K562 (cell line): ENCODE measurements around the gene FBXO22. TPM values are rescaled to one million over a fixed set of nuclear protein-coding genes. Genes with fewer than 3 reads are reported as not detected.

Experiments used
- ATAC-seq: fragments of 200-7000 bp; cut with Tn5 transposase; 3 replicates; pipeline ENCODE4 v1.9.1; 2020; ENCODE audit warnings: moderate library complexity
- BruUV-seq: library from RNA; stranded (reverse); fragments of 400-500 nt; replicated peaks from 2 replicates; lab custom pipeline; 2021; lab: Mats Ljungman, UMichigan
- CTCF ChIA-PET: fragments of 300-600 bp; formaldehyde crosslinking; extraction: SDS; loops from one replicate; lab custom pipeline; 2021; ENCODE audit warnings: low intra/inter-chr PET ratio; lab: Yijun Ruan, JAX
- POLR2A ChIA-PET: fragments of 300-600, 350-650 bp; sonication (Branson Sonifier 250); formaldehyde crosslinking; extraction: SDS; loops from one replicate; lab custom pipeline; 2021; ENCODE audit warnings: antibody characterized with exemption, inconsistent platforms; lab: Yijun Ruan, JAX
- DNase-seq, 4 experiments: peaks; one replicate each; pipeline versions ENCODE4 v3.0.0 to v3.0.0-alpha.2; 2011 to 2018; ENCODE audit warnings: low spot score in 3 of 4, mixed read lengths in 3 of 4; ENCODE audit errors: extremely low read depth in 1 of 4
- FAIRE-seq: peaks from 2 replicates; lab custom pipeline; 2011; peaks lifted over from hg19 to GRCh38; lab: Jason Lieb, UNC
- H2AFZ ChIP-seq: 2 replicates; pipeline ENCODE4 v1.6.0; 2011; ENCODE audit warnings: low read depth, low read length, control low read depth, inconsistent platforms
- H3K27ac ChIP-seq: fragments of 200-600 bp; 3 replicates; pipeline ENCODE4 v1.8.0; 2011; ENCODE audit warnings: low read depth, mild to moderate bottlenecking, control low read depth, inconsistent platforms, low read length, moderate library complexity, mixed read lengths; ENCODE audit errors: extremely low read depth
- H3K27me3 ChIP-seq, 2 experiments: fragments of 300-600 bp in 1 of 2; 2 replicates in 1 of 2; 3 replicates in 1 of 2; pipeline versions ENCODE4 v1.6.0 to v1.8.0; 2011; ENCODE audit warnings: inconsistent platforms in 2 of 2, low read length in 2 of 2, mild to moderate bottlenecking in 1 of 2, mixed read lengths in 1 of 2, moderate library complexity in 1 of 2; ENCODE audit not compliant: control insufficient read depth in 2 of 2, insufficient read depth in 2 of 2
- H3K36me3 ChIP-seq: fragments of 300-600 bp; 3 replicates; pipeline ENCODE4 v1.8.0; 2011; ENCODE audit warnings: mild to moderate bottlenecking, low read length, inconsistent platforms; ENCODE audit not compliant: control insufficient read depth, insufficient read depth
- H3K4me1 ChIP-seq, 2 experiments: fragments of 200-600 bp in 1 of 2; replicated peaks in 1 of 2; 2 replicates in 1 of 2; 3 replicates in 1 of 2; pipeline versions ENCODE4 v1.5.1 to v1.8.0; 2011; ENCODE audit warnings: inconsistent platforms in 2 of 2, low read length in 2 of 2, mild to moderate bottlenecking in 1 of 2, mixed read lengths in 1 of 2, moderate library complexity in 1 of 2; ENCODE audit not compliant: control insufficient read depth in 2 of 2, insufficient read depth in 2 of 2
- H3K4me2 ChIP-seq: 2 replicates; pipeline ENCODE4 v1.6.1; 2011; ENCODE audit warnings: low read length, control low read depth, inconsistent platforms, mixed read lengths; ENCODE audit not compliant: insufficient read depth
- H3K4me3 ChIP-seq: fragments of 200-600 bp; sonication (generic), shearing (Covaris generic); 2 replicates; pipeline ENCODE4 v1.5.1; 2016; ENCODE audit warnings: control low read depth, inconsistent platforms
- H3K79me2 ChIP-seq: fragments of 200-600 bp; 3 replicates; pipeline ENCODE4 v1.8.0; 2011; ENCODE audit warnings: low read length, inconsistent platforms; ENCODE audit not compliant: control insufficient read depth, insufficient read depth
- H3K9ac ChIP-seq, 2 experiments: 2 replicates each; pipeline versions ENCODE4 v1.6.0 to v1.6.1; 2011; ENCODE audit warnings: low read depth in 2 of 2, low read length in 2 of 2, control low read depth in 1 of 2, inconsistent platforms in 1 of 2, mild to moderate bottlenecking in 1 of 2, mixed read lengths in 1 of 2; ENCODE audit not compliant: insufficient read depth in 1 of 2
- H3K9me1 ChIP-seq: one replicate; pipeline ENCODE4 v1.6.0; 2011; ENCODE audit warnings: inconsistent platforms, mild to moderate bottlenecking, low read length, moderate library complexity; ENCODE audit not compliant: control insufficient read depth, insufficient read depth
- H3K9me3 ChIP-seq: replicated peaks from 2 replicates; pipeline ENCODE4 v1.5.1; 2011; ENCODE audit warnings: low read depth, low read length, inconsistent platforms; ENCODE audit not compliant: control insufficient read depth, insufficient read depth
- H4K20me1 ChIP-seq: replicated peaks from 2 replicates; pipeline ENCODE4 v1.6.1; 2011; ENCODE audit warnings: low read length, inconsistent platforms, mixed read lengths; ENCODE audit not compliant: control insufficient read depth, insufficient read depth
- KDM1A ChIP-seq, 2 experiments: fragments of 450-650 bp; IDR thresholded peaks; 2 replicates each; pipeline ENCODE4 v1.6.1; 2016; ENCODE audit warnings: mild to moderate bottlenecking in 2 of 2
- NFE2 ChIP-seq: IDR thresholded peaks from 2 replicates; pipeline ENCODE4 v1.6.1; 2014; ENCODE audit warnings: antibody characterized with exemption, low read depth
- RFX7 ChIP-seq: fragments of 250-450 bp; sonication (Bioruptor Pico); IDR thresholded peaks from 2 replicates; pipeline ENCODE4 v1.5.1; 2021; ENCODE audit warnings: mild to moderate bottlenecking
- SMAD1 ChIP-seq: fragments of 150-350 bp; IDR thresholded peaks from 2 replicates; pipeline ENCODE4 v1.6.1; 2014; ENCODE audit warnings: low read length, low read depth; ENCODE audit not compliant: partially characterized antibody
- SMARCA4 ChIP-seq: fragments of 450-650 bp; IDR thresholded peaks from 2 replicates; pipeline ENCODE4 v1.6.1; 2016
- SREBF1 ChIP-seq: fragments of 150-350 bp; IDR thresholded peaks from 2 replicates; pipeline ENCODE4 v1.6.1; 2014; ENCODE audit warnings: antibody characterized with exemption, low read depth, low read length, borderline replicate concordance
- ZBTB7A ChIP-seq: IDR thresholded peaks from 2 replicates; pipeline ENCODE4 v1.6.1; 2011; ENCODE audit warnings: low read depth, mild to moderate bottlenecking, low read length, moderate library complexity, borderline replicate concordance; ENCODE audit not compliant: control insufficient read depth
- in situ Hi-C: fragments of 300-500 bp; cut with MboI; formaldehyde crosslinking; loops from 4 replicates; pipeline ENCODE4 v1.15.0; 2018; ENCODE audit warnings: inconsistent platforms, mixed read lengths
- intact Hi-C: fragments of 100-400 bp; cut with micrococcal nuclease; formaldehyde crosslinking; loops from 2 replicates; pipeline ENCODE4 v1.14.2; 2022
- polyA plus RNA-seq, 8 experiments: library from polyadenylated mRNA; depleted of rRNA in 4 of 8; stranded (reverse) in 5 of 8; unstranded in 3 of 8; fragments of >200 nt; fragmentation: Nextera tagmentation in 2 of 8; fragmentation: Illumina TruSeq in 1 of 8; extraction: Ambion mirVana in 2 of 8; extraction: Trizol in 1 of 8; gene quantifications; 2 replicates each; pipeline versions ENCODE4 v1.2.1 to v1.2.3, GENCODE V29; 2011 to 2014; ENCODE audit warnings: inconsistent platforms in 1 of 8, missing spikeins in 1 of 8
- total RNA-seq, 7 experiments: library from RNA; depleted of rRNA in 6 of 7; stranded (reverse); fragments of >200 nt in 6 of 7; fragmentation: Illumina TruSeq in 2 of 7; extraction: Trizol in 2 of 7; gene quantifications; 2 replicates each; pipeline versions ENCODE4 v1.2.1 to v1.2.3, GENCODE V29; 2011 to 2021; ENCODE audit warnings: low replicate concordance in 1 of 7
- TF ChIP-seq, protein P1 (sequence below): fragments of 250-450 bp; sonication (Bioruptor Pico); IDR thresholded peaks from 2 replicates; pipeline ENCODE4 v1.5.0; 2021
- TF ChIP-seq, protein P2 (sequence below), 2 experiments: fragments of 450-650 bp in 1 of 2; sonication (generic) in 1 of 2; formaldehyde crosslinking in 1 of 2; IDR thresholded peaks; 2 replicates each; pipeline versions ENCODE4 v1.7.1 to v1.9.0; 2016 to 2022; ENCODE audit warnings: inconsistent platforms in 1 of 2, mild to moderate bottlenecking in 1 of 2, missing genetic modification reagents in 1 of 2

The FBXO22 gene
- total and polyA plus RNA-seq, 9 of the 15 experiments (the other 6 are each of a cell fraction or from before 2014, with no cell fraction given), result 24.4 to 99.4 (median 66.5) TPM

DNA sequence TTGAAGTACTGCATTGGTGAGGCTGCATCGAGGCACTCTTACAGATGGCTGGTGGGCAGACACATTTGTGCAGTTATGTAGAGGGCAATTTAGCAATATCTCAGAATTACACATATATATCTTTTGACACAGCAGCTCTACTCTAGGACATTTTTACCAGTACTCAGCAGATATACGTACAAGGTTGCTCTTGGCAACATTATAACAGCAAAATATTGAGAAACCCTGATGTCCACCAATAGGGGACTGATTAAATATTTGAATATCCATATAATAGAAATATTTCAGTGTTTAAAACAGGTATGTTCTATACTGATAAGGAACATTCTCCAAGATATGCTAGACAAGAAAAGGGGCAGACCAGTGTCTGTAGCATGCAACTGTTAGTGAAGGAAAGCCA, 7.9 kb upstream of the FBXO22 start (continued):
- TF ChIP-seq ZBTB7A (no peak), RFX7 (CRISPR knock-in tag) (no peak), SREBF1 (no peak)
- TF ChIP-seq, protein P1, sequence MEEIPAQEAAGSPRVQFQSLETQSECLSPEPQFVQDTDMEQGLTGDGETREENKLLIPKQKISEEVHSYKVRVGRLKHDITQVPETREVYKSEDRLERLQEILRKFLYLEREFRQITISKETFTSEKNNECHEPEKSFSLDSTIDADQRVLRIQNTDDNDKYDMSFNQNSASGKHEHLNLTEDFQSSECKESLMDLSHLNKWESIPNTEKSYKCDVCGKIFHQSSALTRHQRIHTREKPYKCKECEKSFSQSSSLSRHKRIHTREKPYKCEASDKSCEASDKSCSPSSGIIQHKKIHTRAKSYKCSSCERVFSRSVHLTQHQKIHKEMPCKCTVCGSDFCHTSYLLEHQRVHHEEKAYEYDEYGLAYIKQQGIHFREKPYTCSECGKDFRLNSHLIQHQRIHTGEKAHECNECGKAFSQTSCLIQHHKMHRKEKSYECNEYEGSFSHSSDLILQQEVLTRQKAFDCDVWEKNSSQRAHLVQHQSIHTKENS (CRISPR knock-in tag), result no peak

DNA sequence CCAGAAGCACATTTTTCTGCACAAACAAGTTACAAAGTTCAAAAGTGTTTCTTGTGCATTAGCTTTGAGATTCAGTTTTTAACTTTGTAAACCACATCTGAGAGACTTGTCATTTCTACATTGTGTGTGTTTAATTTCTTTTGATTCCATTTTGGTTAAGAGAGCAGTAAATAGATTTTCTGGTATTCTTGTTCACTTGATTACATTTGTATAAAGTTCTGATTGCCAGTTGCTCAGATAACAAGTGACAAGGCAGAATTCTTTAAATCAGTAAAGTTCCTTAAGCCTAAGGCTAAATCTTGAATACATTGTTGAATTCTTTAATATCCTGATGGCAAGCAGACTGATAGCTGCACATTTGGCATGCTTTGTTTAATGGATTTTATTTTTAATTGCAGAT, 3.1 kb upstream of the FBXO22 start:
- Histone ChIP-seq H3K4me2 (no peak overlapping the region), H4K20me1 (no peaks in the 10 kb centered on the region), H2AFZ (no peak overlapping the region), H3K4me3 (no peak overlapping the region), H3K27ac (no peak overlapping the region), H3K9ac (no peak overlapping the region), H3K9me1 (no peaks in the 10 kb centered on the region), H3K36me3 (peaks cover 46% of the 10 kb centered on the region), H3K4me1 (peaks cover 19 to 32% of the 10 kb centered on the region in 2 experiments), H3K79me2 (peaks cover 17% of the 10 kb centered on the region), H3K27me3 (no peaks in the 10 kb centered on the region), H3K9me3 (no peaks in the 10 kb centered on the region)
- ATAC-seq, result no peak
- BruUV-seq, result no TSS peak
- ChIA-PET CTCF (no interaction called here), POLR2A (no interaction called here)
- peak; percentile 42 to 43; a peak in 3 of 4 replicates for TF ChIP-seq KDM1A (IDR thresholded peaks at IDR 0.05)
- peak; percentile 50 for TF ChIP-seq NFE2
- no peak for TF ChIP-seq SMAD1
- TF ChIP-seq, protein P2, sequence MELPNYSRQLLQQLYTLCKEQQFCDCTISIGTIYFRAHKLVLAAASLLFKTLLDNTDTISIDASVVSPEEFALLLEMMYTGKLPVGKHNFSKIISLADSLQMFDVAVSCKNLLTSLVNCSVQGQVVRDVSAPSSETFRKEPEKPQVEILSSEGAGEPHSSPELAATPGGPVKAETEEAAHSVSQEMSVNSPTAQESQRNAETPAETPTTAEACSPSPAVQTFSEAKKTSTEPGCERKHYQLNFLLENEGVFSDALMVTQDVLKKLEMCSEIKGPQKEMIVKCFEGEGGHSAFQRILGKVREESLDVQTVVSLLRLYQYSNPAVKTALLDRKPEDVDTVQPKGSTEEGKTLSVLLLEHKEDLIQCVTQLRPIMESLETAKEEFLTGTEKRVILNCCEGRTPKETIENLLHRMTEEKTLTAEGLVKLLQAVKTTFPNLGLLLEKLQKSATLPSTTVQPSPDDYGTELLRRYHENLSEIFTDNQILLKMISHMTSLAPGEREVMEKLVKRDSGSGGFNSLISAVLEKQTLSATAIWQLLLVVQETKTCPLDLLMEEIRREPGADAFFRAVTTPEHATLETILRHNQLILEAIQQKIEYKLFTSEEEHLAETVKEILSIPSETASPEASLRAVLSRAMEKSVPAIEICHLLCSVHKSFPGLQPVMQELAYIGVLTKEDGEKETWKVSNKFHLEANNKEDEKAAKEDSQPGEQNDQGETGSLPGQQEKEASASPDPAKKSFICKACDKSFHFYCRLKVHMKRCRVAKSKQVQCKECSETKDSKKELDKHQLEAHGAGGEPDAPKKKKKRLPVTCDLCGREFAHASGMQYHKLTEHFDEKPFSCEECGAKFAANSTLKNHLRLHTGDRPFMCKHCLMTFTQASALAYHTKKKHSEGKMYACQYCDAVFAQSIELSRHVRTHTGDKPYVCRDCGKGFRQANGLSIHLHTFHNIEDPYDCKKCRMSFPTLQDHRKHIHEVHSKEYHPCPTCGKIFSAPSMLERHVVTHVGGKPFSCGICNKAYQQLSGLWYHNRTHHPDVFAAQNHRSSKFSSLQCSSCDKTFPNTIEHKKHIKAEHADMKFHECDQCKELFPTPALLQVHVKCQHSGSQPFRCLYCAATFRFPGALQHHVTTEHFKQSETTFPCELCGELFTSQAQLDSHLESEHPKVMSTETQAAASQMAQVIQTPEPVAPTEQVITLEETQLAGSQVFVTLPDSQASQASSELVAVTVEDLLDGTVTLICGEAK (IDR thresholded peaks at IDR 0.05), result peak; percentile 88
- TF ChIP-seq, protein P2 (CRISPR knock-in tag; IDR thresholded peaks at IDR 0.05), result peak; percentile 65; the same call in 1 of the 2 replicates
- no peak for TF ChIP-seq SMARCA4
- DNase-seq, result no peak
- intact Hi-C loops, result loop anchor here (5.0 kb wide), 1 partner anchor 88 kb away; no protein-coding TSS in a partner anchor
- FAIRE-seq, result no peak
- in situ Hi-C loops, result no loop called here
